Activated effector memory CD4-positive, alpha-beta T cell treated with Interleukin-2 at 50 U/mL for 16 hours (primary cell): ENCODE results near the gene MAML2.
A peak's percentile ranks its signal among the peaks of the same experiment; 100 is the strongest.

Source experiments
- DNase-seq: peaks from one replicate; pipeline ENCODE4 v3.0.0-alpha.2; 2020

MAML2 gene

GRCh38 chr11:96338910-96339705 lies 3.9 kb downstream of the MAML2 start:
- DNase-seq = peak; percentile 17

DNA sequence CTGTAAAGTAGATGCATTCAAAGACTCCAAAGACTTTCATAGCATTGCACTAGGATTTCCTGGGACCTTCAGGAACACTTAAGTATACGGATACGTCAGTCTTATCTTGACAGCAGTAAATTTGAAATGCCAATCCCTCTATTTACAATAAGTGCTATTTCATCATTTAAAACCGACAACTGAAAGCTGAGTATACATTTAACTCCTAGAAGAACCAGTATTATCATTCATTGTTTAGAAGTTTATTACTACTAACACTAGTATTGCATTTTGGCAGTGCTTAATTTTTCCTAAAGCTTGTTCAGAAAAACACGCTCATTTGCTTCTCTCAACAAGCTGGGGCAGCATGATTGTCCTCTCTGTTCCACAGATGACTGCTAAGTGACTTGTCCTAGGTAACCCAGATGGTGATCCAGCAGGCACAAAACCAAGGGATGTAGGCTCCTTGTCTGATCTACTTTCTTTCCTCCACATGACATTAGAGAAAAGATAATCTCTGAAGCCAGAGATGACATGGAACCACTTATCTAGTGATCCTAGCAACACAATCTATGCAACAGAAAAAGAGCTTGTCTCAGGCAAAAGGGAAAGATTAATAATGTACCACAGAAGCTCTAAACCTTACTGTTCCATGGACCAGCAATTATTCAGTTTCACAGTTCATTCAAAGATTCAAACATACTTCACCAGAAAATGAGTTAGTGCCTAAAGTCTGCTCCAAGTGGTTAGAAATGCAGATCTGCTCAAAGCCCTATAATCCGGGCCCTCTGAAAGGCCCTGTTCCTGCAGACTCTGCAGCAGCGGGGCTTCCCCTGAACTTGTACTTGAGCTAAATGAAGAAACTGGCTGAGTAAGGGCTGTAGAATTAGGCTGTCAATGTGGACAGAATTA lies 5.2 kb downstream of the MAML2 start:
- DNase-seq = no peak

GRCh38 chr11:96335388-96335787 lies 7.6 kb downstream of the MAML2 start:
- DNase-seq = no peak

- no peak for DNase-seq
Measured at GRCh38 chr11:96334219-96334618, 8.8 kb downstream of the MAML2 start.

GRCh38 chr11:96333191-96333719 lies 9.7 kb downstream of the MAML2 start:
- DNase-seq = no peak

DNA sequence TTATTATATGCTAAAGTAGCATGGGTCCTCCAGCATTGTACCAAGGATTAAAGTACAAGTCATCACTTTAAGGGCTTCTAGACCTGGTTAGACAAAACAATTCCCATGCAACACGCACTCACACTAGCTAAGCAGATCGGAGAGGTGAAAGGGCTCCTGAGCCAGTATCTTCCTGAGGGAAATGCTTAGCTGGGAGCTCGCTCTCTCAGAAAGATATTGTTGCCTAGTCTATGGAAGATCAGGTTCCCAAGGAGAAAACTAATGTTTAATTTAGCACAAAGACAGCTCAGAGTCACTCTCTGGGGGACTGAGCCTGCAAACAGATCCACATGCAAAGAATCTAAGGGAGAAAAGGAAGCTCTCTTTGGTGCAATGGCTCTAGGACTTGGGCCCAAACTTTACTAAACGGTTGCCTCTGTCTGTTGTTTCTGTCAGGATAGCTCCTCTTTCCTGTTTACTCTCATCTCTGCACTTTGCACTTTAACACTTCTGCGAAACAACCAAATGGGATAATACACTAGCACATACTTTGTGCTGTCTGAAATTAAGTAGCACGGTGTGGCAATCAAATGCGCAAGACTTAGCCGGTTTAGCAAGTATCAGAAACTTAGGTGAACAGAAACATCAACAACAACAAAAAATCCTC lies 10.7 kb downstream of the MAML2 start:
- DNase-seq = no peak

DNA sequence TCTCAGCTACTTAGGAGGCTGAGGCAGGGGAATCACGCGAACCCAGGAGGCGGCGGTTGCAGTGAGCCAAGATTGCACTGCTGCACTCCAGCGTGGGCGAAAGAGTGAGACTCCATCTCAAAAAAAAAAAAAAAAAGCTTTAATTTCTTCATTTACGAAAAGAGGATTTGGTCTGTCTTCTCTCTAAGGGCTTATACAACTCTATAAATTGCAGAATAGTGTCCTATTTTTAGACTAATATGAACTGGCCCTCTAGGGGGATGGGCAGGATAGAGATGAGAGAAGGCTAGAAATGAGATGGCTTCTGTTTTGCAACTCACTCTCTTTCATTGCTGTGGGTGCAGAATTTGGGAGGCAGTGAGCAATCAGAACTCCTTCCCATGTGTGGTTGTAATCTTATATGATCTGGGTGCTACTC lies 11.3 kb downstream of the MAML2 start:
- no peak for DNase-seq

GRCh38 chr11:96330511-96330859 lies 12.5 kb downstream of the MAML2 start:
- no peak for DNase-seq

DNA sequence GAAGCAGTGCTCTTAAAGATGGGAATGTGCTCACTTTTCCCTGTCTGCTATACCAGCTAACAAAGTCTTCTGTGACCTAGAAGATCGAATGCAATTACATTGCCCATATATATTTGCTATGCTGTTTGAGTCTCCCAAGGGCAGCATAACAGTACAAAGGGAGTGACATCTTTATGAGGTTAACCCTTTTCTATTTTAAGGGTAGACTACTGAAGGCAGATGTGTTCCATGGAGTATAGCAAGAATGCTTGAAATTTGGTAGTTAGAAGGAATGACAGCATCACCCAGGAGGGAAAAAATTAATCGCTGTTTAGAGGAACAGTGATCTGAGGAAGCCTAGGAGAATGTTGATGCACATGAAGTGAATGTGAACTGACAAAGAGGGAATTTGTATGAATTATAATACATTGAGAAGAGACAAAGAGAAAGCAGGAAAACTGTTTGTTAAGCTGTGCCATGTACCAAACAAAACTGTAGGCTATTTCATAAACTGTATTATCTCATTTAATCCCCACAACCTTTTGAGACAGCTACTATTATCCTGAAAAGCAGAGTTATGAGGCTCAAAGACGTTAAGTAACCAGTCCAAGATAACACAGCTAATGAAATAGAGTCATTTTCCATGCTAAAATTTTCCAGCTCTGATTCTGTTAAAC lies 13.0 kb downstream of the MAML2 start:
- no peak for DNase-seq

GRCh38 chr11:96329419-96329818 lies 13.6 kb downstream of the MAML2 start:
- DNase-seq = no peak

- no peak for DNase-seq
Measured at GRCh38 chr11:96328395-96329010, 14.5 kb downstream of the MAML2 start.

DNA sequence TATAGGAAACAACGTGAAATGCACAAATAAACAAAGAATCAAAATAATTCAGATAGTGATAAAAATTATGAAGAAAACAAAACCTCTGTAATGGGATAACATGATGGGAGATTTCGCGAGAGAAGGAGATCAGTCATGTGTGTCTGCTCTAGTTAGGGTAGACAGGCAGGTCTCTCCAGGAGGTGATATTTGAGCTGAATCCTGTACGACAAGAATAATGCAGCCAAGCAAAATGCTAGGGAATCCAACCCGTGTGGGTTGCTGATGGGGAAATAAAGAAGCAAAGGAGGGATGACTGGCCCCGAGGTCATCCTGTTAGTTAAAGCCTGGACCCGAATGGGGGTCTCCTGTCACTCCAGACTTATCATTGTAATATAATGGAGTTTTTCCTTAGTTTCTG lies 16.0 kb downstream of the MAML2 start:
- no peak for DNase-seq

- DNase-seq = no peak
Measured at GRCh38 chr11:96324912-96325311, 18.1 kb downstream of the MAML2 start.

GRCh38 chr11:96323642-96323985 lies 19.4 kb downstream of the MAML2 start:
- no peak for DNase-seq

- no peak for DNase-seq
Measured at GRCh38 chr11:96322775-96323641, 20.0 kb downstream of the MAML2 start.

DNA sequence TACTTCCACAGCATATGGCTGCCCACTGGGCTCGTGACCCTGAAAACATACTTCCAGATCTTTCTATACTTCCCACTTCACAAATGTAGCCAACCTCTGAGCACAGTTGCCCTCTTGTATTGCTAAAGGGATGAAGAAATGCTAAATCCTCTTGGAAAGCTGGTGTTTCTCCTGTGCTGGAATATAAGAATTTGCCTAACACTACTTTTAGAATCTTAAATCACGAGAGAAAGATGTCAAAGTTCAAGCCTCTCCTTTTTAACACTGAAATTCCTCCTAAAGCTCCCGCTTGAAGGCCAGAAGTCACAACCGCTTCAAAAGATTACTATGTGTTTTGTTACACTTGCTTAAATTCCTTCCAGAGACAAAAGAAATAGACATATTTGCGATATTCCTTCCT lies 21.9 kb downstream of the MAML2 start:
- no peak for DNase-seq

DNA sequence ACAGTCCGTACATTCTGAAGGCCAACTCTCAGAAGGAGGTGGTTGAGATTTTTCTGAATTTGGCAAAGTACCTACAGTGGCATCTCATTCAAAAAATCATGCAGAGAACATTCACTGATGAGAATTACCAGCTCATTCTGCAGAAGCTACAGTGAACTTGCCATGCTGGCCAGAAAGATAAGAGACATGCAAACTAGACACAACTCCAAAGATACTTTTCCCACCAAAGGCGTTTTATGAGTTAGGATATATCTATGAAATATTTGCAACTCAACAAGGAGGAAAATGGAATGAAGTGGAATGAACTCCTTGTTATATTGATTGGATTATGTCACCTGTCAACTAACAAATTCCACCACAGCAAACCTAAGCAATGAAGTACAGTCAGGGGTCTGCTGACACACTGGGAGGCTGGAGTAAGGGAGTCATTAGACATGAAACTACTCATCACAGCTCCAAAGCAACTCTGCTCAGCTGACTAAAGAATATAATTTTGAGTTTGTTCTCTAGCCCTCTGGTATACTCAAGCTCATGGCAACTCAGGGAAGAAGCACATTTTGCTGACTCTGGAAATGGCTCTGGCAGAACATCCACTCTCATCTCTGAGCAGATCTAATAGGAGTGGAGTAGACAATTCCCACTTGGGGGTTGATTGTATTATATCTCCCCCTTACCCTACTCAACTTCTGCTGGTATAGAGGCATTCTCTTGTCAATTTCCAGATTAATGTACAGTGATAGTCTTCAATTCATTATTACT lies 22.9 kb downstream of the MAML2 start:
- DNase-seq = no peak

- DNase-seq = no peak
Measured at GRCh38 chr11:96318850-96319249, 24.1 kb downstream of the MAML2 start.

GRCh38 chr11:96318399-96318798 lies 24.6 kb downstream of the MAML2 start:
- no peak for DNase-seq

DNA sequence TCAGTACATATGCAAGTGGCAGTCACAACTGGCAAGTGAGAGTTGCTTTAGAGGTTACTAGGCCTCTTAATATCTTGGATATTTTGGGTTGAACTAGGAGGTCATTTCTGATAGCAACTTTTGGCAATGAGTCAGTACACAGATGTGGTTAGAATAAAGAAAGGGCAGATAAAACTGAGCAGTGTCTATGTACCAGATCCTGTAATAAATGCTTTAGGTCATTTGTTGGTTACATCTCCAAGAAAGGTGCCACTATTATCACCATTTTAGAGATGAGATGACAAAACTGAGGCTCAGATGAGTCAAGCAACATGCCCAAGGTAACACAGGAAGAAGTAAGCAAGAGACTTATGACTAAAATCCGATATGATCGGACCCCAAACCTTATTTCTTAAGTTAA lies 25.0 kb downstream of the MAML2 start:
- DNase-seq = no peak

DNA sequence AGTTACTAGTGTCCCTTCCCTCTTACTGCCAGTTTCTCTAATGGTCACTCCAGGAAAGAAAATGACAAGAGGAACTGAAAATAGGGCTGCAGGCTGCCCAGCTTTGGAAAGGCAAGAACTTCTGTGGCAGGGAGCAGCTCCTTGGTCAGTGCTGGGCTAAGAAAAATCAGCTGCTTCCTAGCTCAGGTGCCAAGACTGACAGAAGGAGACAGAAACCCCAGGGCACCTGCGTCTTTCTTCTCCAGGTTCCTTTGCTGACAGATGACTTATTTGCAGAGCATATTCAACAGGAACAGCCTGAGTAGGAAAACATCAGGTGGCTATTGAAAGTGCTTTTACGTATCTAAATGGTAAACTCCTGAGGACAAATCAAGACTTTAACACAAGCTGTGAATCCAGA lies 25.4 kb downstream of the MAML2 start:
- no peak for DNase-seq
